Large intestine (tissue), 3 donors: ENCODE results near the gene IQUB. TPM values are rescaled to one million over a fixed set of nuclear protein-coding genes. Genes with fewer than 3 reads are reported as not detected.
"Not testable (repeated sequence)": the region's sequence is repeated elsewhere in the genome, so short reads cannot be mapped to it uniquely, and the experiment has no call there.

Source experiments
- DNase-seq, 2 donors: peaks; one replicate each; pipeline versions ENCODE4 v3.0.0 to v3.0.0-alpha.2; 2013
- H3K27ac ChIP-seq: one replicate; pipeline ENCODE4 v1.5.1; 2013; ENCODE audit warnings: low read length
- H3K27me3 ChIP-seq: 2 replicates; pipeline ENCODE4 v1.6.1; 2013; ENCODE audit warnings: low read length; ENCODE audit not compliant: control insufficient read depth, insufficient read depth
- H3K36me3 ChIP-seq: 2 replicates; pipeline ENCODE4 v1.6.1; 2013; ENCODE audit warnings: low read length; ENCODE audit not compliant: control insufficient read depth, insufficient read depth
- H3K4me1 ChIP-seq: one replicate; pipeline ENCODE4 v1.6.1; 2013; ENCODE audit warnings: low read length; ENCODE audit not compliant: control insufficient read depth, insufficient read depth
- H3K4me3 ChIP-seq: one replicate; pipeline ENCODE4 v1.5.1; 2013; ENCODE audit warnings: low read length
- H3K9me3 ChIP-seq: one replicate; pipeline ENCODE4 v1.6.1; 2013; ENCODE audit warnings: mild to moderate bottlenecking, low read depth, low read length, moderate library complexity; ENCODE audit not compliant: control insufficient read depth
- WGBS: methylation state at CpG from one replicate; pipeline ENCODE4 v1.1.5; 2013; ENCODE audit warnings: low lambda C conversion rate; ENCODE audit not compliant: insufficient coverage; 5-methylcytosine and 5-hydroxymethylcytosine counted together
- polyA plus RNA-seq: library from polyadenylated mRNA; unstranded; fragments of 120-200 nt; gene quantifications from one replicate; pipeline ENCODE4 v1.2.1, GENCODE V29; 2013

The IQUB gene
- polyA plus RNA-seq, 1 donor, result 0.58 TPM

GRCh38 chr7:123528265-123528664, 6.1 kb downstream of the IQUB start:
- Histone ChIP-seq H3K9me3 (no peaks in the 10 kb centered on the region), H3K27ac (no peak overlapping the region), H3K4me1 (no peaks in the 10 kb centered on the region), H3K27me3 (peaks cover 16% of the 10 kb centered on the region), H3K4me3 (no peak overlapping the region), H3K36me3 (no peaks in the 10 kb centered on the region)
- WGBS, result no CpG with 5 or more reads among the region's 5 CpGs
- no peak for DNase-seq

- H3K4me3 ChIP-seq, DNase-seq, H3K36me3 ChIP-seq, H3K9me3 ChIP-seq, H3K27ac ChIP-seq, H3K4me1 ChIP-seq: not testable (repeated sequence)
- peaks cover 12% of the 10 kb centered on the region for H3K27me3 ChIP-seq
- no CpG with 5 or more reads among the region's 24 CpGs for WGBS
Observed at GRCh38 chr7:123527712-123528225, 6.6 kb downstream of the IQUB start.

GRCh38 chr7:123526533-123526932, 7.9 kb downstream of the IQUB start:
- not testable (repeated sequence) for DNase-seq, H3K4me1 ChIP-seq, H3K27ac ChIP-seq, H3K27me3 ChIP-seq, H3K9me3 ChIP-seq, H3K36me3 ChIP-seq, H3K4me3 ChIP-seq
- no CpG with 5 or more reads among the region's 7 CpGs for WGBS

GRCh38 chr7:123522066-123522465, 12.3 kb downstream of the IQUB start:
- DNase-seq, result peak; percentile 9 to 53
- Histone ChIP-seq H3K27me3 (no peaks in the 10 kb centered on the region), H3K27ac (no peak overlapping the region), H3K36me3 (no peaks in the 10 kb centered on the region), H3K4me1 (no peaks in the 10 kb centered on the region), H3K9me3 (no peaks in the 10 kb centered on the region), H3K4me3 (no peak overlapping the region)
- 0% methylated on average over 1 of the region's 2 CpGs for WGBS

GRCh38 chr7:123505221-123505620, 29.2 kb downstream of the IQUB start:
- H3K4me1 ChIP-seq, result no peaks in the 10 kb centered on the region
- peaks cover 10% of the 10 kb centered on the region for H3K9me3 ChIP-seq
- WGBS, result no CpG with 5 or more reads among the region's 2 CpGs

GRCh38 chr7:123502201-123502600, 32.2 kb downstream of the IQUB start:
- WGBS, result 95% methylated on average over 4 of the region's 5 CpGs
- no peak for DNase-seq
- Histone ChIP-seq H3K9me3 (peaks cover 10% of the 10 kb centered on the region), H3K36me3 (no peaks in the 10 kb centered on the region), H3K27ac (no peak overlapping the region), H3K4me1 (no peaks in the 10 kb centered on the region), H3K4me3 (no peak overlapping the region), H3K27me3 (no peaks in the 10 kb centered on the region)

More at GRCh38 chr7:123505221-123505620, 29.2 kb downstream of the IQUB start:
- H3K27me3 ChIP-seq, result no peaks in the 10 kb centered on the region
- no peak overlapping the region for H3K27ac ChIP-seq
- no peak for DNase-seq
- no peaks in the 10 kb centered on the region for H3K36me3 ChIP-seq
- H3K4me3 ChIP-seq, result no peak overlapping the region

- H3K4me3 ChIP-seq, result no peak overlapping the region
- H3K27ac ChIP-seq, result no peak overlapping the region
- no peak for DNase-seq
- H3K9me3 ChIP-seq, result peaks cover 9% of the 10 kb centered on the region
- no peaks in the 10 kb centered on the region for H3K27me3 ChIP-seq
- no peaks in the 10 kb centered on the region for H3K4me1 ChIP-seq
- WGBS, result no CpG with 5 or more reads among the region's 1 CpG
- H3K36me3 ChIP-seq, result no peaks in the 10 kb centered on the region
Observed at GRCh38 chr7:123500878-123501489, 33.4 kb downstream of the IQUB start.

GRCh38 chr7:123499211-123499970, 35.0 kb downstream of the IQUB start:
- peak; percentile 9 to 32 for DNase-seq
- H3K36me3 ChIP-seq, result no peaks in the 10 kb centered on the region
- no peaks in the 10 kb centered on the region for H3K27me3 ChIP-seq
- H3K27ac ChIP-seq, result no peak overlapping the region
- no peaks in the 10 kb centered on the region for H3K9me3 ChIP-seq
- no CpG with 5 or more reads among the region's 8 CpGs for WGBS
- no peak overlapping the region for H3K4me3 ChIP-seq
- H3K4me1 ChIP-seq, result no peaks in the 10 kb centered on the region

GRCh38 chr7:123498601-123499000, 35.8 kb downstream of the IQUB start:
- Histone ChIP-seq H3K4me3 (no peak overlapping the region), H3K9me3 (no peaks in the 10 kb centered on the region), H3K27me3 (no peaks in the 10 kb centered on the region), H3K4me1 (no peaks in the 10 kb centered on the region), H3K27ac (no peak overlapping the region), H3K36me3 (no peaks in the 10 kb centered on the region)
- peak; percentile 6 to 45 for DNase-seq
- 47% methylated on average over 2 of the region's 2 CpGs for WGBS

GRCh38 chr7:123498031-123498430, 36.4 kb downstream of the IQUB start:
- Histone ChIP-seq H3K4me1 (no peaks in the 10 kb centered on the region), H3K9me3 (no peaks in the 10 kb centered on the region), H3K27ac (no peak overlapping the region), H3K36me3 (no peaks in the 10 kb centered on the region), H3K27me3 (peaks cover under 1% of the 10 kb centered on the region), H3K4me3 (no peak overlapping the region)
- no CpG with 5 or more reads among the region's 1 CpG for WGBS
- no peak for DNase-seq
